SW480 (cell line): ENCODE measurements around the gene RNF113A.
"Not testable (repeated sequence)": the region's sequence is repeated elsewhere in the genome, so short reads cannot be mapped to it uniquely, and the experiment has no call there.

Source experiments
- DNase-seq: peaks from one replicate; pipeline ENCODE4 v3.0.0-alpha.2; 2016; ENCODE audit warnings: low spot score

RNF113A gene

GRCh38 chrX:119871599-119872395, at the start of gene RNF113A, which contains the start of gene NDUFA1:
RNF113A (minus strand) TSS chrX:119871733; CDS start chrX:119871613, 120 bp downstream.
NDUFA1 (plus strand) TSS chrX:119871832; CDS start chrX:119871912, 80 bp downstream.
- peak; percentile 92 for DNase-seq

GRCh38 chrX:119919835-119920585, 48.5 kb upstream of the RNF113A start:
- no peak for DNase-seq

GRCh38 chrX:119917877-119918276, 46.3 kb upstream of the RNF113A start:
- DNase-seq: no peak

GRCh38 chrX:119916310-119916709, 44.8 kb upstream of the RNF113A start:
- no peak for DNase-seq

GRCh38 chrX:119900976-119901375, 29.4 kb upstream of the RNF113A start:
- no peak for DNase-seq

- DNase-seq: no peak
These were observed 27.6 kb upstream of the RNF113A start for GRCh38 chrX:119899125-119899524.

- DNase-seq: no peak
These were observed 24.4 kb upstream of the RNF113A start, which contains the start of gene AKAP14 for GRCh38 chrX:119895843-119896326. AKAP14 (plus strand) TSS chrX:119895893; CDS start chrX:119903224, 7,331 bp downstream.

GRCh38 chrX:119891961-119892692, 20.6 kb upstream of the RNF113A start:
- not testable (repeated sequence) for DNase-seq

- DNase-seq: not testable (repeated sequence)
These were observed 19.1 kb upstream of the RNF113A start for GRCh38 chrX:119890626-119891025.

GRCh38 chrX:119887721-119888425, 16.3 kb upstream of the RNF113A start:
- DNase-seq: no peak

GRCh38 chrX:119885554-119886428, 14.3 kb upstream of the RNF113A start:
- DNase-seq: peak; percentile 51

- peak; percentile 67 for DNase-seq
These were observed 9.3 kb upstream of the RNF113A start for GRCh38 chrX:119880552-119881437.

- no peak for DNase-seq
These were observed 8.5 kb upstream of the RNF113A start for GRCh38 chrX:119880076-119880475.

- no peak for DNase-seq
These were observed 7.2 kb upstream of the RNF113A start for GRCh38 chrX:119878740-119879139.

GRCh38 chrX:119871245-119871598, 311 bp downstream of the RNF113A start:
- peak; percentile 35 for DNase-seq

GRCh38 chrX:119870626-119871131, 854 bp downstream of the RNF113A start:
- peak; percentile 35 for DNase-seq

- DNase-seq: no peak
These were observed 18.1 kb downstream of the RNF113A start for GRCh38 chrX:119853444-119853843.

GRCh38 chrX:119852382-119853353, 18.9 kb downstream of the RNF113A start, which contains the start of gene UPF3B:
UPF3B (minus strand) TSS chrX:119852963; CDS start chrX:119852928, 35 bp downstream.
- DNase-seq: peak; percentile 99
